ENCODE results near the gene FAM240A.

The FAM240A gene

GRCh38 chr3:46673151-46674030 is 61.1 kb downstream of the FAM240A start:
- FAIRE-seq, result no peak
- no peak for DNase-seq (ENCODE audit: low spot score)

DNA sequence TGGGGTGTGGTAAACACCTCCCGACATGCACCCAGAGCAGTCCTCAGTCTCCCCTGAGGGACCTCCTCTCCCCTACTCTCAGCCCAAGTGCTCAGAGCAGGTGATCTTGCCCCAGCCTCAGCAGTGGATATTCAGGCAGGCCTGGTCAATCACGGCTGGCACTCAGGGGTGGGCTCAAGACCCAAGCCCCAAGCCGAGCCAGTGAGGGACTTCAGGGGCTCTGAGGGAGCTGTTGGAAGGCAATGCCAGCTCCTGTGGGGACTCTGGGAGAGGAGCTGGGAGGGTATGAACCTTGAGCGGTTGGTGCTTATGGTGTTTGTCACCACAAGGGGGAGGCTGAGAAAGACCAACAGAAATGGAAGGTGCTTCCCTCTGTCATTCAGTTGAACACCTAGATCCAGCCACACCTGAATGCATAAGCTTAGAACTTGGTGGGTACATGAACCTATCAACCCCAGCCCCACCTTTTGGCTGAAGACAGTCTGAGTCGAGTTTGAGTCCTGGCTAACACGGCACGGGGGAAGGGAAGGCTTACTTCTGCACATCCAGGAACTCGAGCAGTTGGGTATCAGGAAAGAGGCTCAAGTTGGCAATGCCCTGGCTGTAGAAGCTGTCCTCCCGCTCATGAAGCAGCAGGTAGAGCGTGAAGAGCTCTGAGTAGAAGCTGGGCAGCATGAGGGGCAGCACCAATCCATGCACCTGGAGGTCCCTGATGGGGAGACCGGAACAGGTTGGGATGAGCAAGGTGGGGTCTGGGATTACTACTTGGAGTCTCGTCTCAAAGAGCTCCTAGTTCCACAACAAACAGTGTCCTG is 61.9 kb downstream of the FAM240A start:
- DNase-seq (ENCODE audit: low spot score), result no peak
- no peak for FAIRE-seq

- DNase-seq (ENCODE audit: low spot score) (no peak), FAIRE-seq (no peak)
These were observed 63.1 kb downstream of the FAM240A start for GRCh38 chr3:46675426-46675825.
